ENCODE data around the gene NSUN5.
"Not testable (repeated sequence)": the region's sequence is repeated elsewhere in the genome, so short reads cannot be mapped to it uniquely, and the experiment has no call there.

The NSUN5 gene

GRCh38 chr7:73308665-73309214 is at the start of gene NSUN5:
NSUN5 (minus strand) TSS chr7:73308826; CDS start chr7:73308790, 36 bp downstream.
- peak; percentile 86 to 88 for DNase-seq (ENCODE audit: low read depth in 2 of 2)

GRCh38 chr7:73356159-73356558 is 47.5 kb upstream of the NSUN5 start:
- no peak for DNase-seq (ENCODE audit: low read depth in 2 of 2)

GRCh38 chr7:73354821-73355220 is 46.2 kb upstream of the NSUN5 start:
- no peak for DNase-seq (ENCODE audit: low read depth in 2 of 2)

GRCh38 chr7:73354196-73354595 is 45.6 kb upstream of the NSUN5 start:
- no peak for DNase-seq (ENCODE audit: low read depth in 2 of 2)

GRCh38 chr7:73353243-73353642 is 44.6 kb upstream of the NSUN5 start:
- DNase-seq (ENCODE audit: low read depth in 2 of 2) = no peak

GRCh38 chr7:73352784-73353183 is 44.2 kb upstream of the NSUN5 start:
- DNase-seq (ENCODE audit: low read depth in 2 of 2) = no peak

GRCh38 chr7:73351447-73352167 is 43.0 kb upstream of the NSUN5 start:
- DNase-seq (ENCODE audit: low read depth in 2 of 2) = no peak

- DNase-seq (ENCODE audit: low read depth in 2 of 2) = no peak
These were observed 41.9 kb upstream of the NSUN5 start for GRCh38 chr7:73350306-73351068.

GRCh38 chr7:73349763-73350162 is 41.1 kb upstream of the NSUN5 start:
- DNase-seq (ENCODE audit: low read depth in 2 of 2) = no peak

GRCh38 chr7:73345951-73346350 is 37.3 kb upstream of the NSUN5 start:
- no peak for DNase-seq (ENCODE audit: low read depth in 2 of 2)

GRCh38 chr7:73345538-73345937 is 36.9 kb upstream of the NSUN5 start:
- DNase-seq (ENCODE audit: low read depth in 2 of 2) = no peak

GRCh38 chr7:73343671-73344380 is 35.2 kb upstream of the NSUN5 start:
- DNase-seq (ENCODE audit: low read depth in 2 of 2) = no peak

GRCh38 chr7:73342645-73343044 is 34.0 kb upstream of the NSUN5 start:
- DNase-seq (ENCODE audit: low read depth in 2 of 2) = no peak

GRCh38 chr7:73341877-73342276 is 33.3 kb upstream of the NSUN5 start:
- no peak for DNase-seq (ENCODE audit: low read depth in 2 of 2)

GRCh38 chr7:73340514-73340913 is 31.9 kb upstream of the NSUN5 start:
- no peak for DNase-seq (ENCODE audit: low read depth in 2 of 2)

GRCh38 chr7:73338321-73338720 is 29.7 kb upstream of the NSUN5 start:
- no peak for DNase-seq (ENCODE audit: low read depth in 2 of 2)

- DNase-seq (ENCODE audit: low read depth in 2 of 2) = no peak
These were observed 23.8 kb upstream of the NSUN5 start for GRCh38 chr7:73332447-73332846.

- DNase-seq (ENCODE audit: low read depth in 2 of 2) = no peak
These were observed 22.1 kb upstream of the NSUN5 start for GRCh38 chr7:73330772-73331171.

- no peak for DNase-seq (ENCODE audit: low read depth in 2 of 2)
These were observed 21.4 kb upstream of the NSUN5 start for GRCh38 chr7:73329861-73330581.

GRCh38 chr7:73328696-73329095 is 20.1 kb upstream of the NSUN5 start:
- no peak for DNase-seq (ENCODE audit: low read depth in 2 of 2)

GRCh38 chr7:73327922-73328321 is 19.3 kb upstream of the NSUN5 start, which contains the start of the genes FKBP6 and TRIM50:
FKBP6 (plus strand) TSS chr7:73328161; CDS start chr7:73328429, 268 bp downstream.
TRIM50 (minus strand) TSS chr7:73328082; CDS start chr7:73324787, 3,295 bp downstream.
- DNase-seq (ENCODE audit: low read depth in 2 of 2) = not testable (repeated sequence)

All from stimulated activated CD8-positive, alpha-beta memory T cell treated with anti-CD3 and anti-CD28 coated beads, Interleukin-2, amount 100 ng/mL, for 48 hours (primary cell).